ENCODE results near the gene PLXDC2. TPM values are rescaled to one million over a fixed set of nuclear protein-coding genes. Genes with fewer than 3 reads are reported as not detected.

Gene PLXDC2
- total RNA-seq, 1 experiment from 2014 or later, result 0.20 TPM

- POLR2A ChIA-PET, result no interaction called here
- BruUV-seq (replicated peaks), result no TSS peak
- CTCF ChIA-PET, result no interaction called here
Measured at GRCh38 chr10:19946245-19946644, 130.0 kb downstream of the PLXDC2 start.

More at GRCh38 chr10:19946245-19946644, 130.0 kb downstream of the PLXDC2 start:
- Histone ChIP-seq H3K9me2 (ENCODE audit: insufficient read depth) (no peaks in the 10 kb centered on the region), H3K27me3 (ENCODE audit: insufficient read depth, low read length) (no peaks in the 10 kb centered on the region), H3K4me2 (ENCODE audit: low read length) (no peak overlapping the region), H3K27ac (ENCODE audit: low read depth, low read length) (no peak overlapping the region), H3K4me3 (replicated peaks in 1 of 2; ENCODE audit: low read depth in 1 of 2, low read length in 2 of 2) (no peak overlapping the region), H3K9ac (ENCODE audit: low read length) (no peak overlapping the region), H3K79me2 (ENCODE audit: insufficient read depth, low read length) (no peaks in the 10 kb centered on the region), H4K20me1 (ENCODE audit: insufficient read depth) (no peaks in the 10 kb centered on the region), H2AFZ (ENCODE audit: low read depth, low read length, poor library complexity, severe bottlenecking) (no peak overlapping the region), H3K4me1 (ENCODE audit: control insufficient read depth in 1 of 2, insufficient read depth in 2 of 2, low read length in 2 of 2) (no peaks in the 10 kb centered on the region), H3K36me3 (ENCODE audit: control insufficient read depth in 1 of 2, insufficient read depth in 2 of 2, low read length in 2 of 2) (no peaks in the 10 kb centered on the region), H3K9me3 (ENCODE audit: control insufficient read depth in 1 of 2, insufficient read depth in 1 of 2, low read depth in 1 of 2, low read length in 2 of 2) (peaks cover 4 to 24% of the 10 kb centered on the region in 2 experiments; a peak in 2 of 4 replicates)
- ATAC-seq (no peak), DNase-seq (ENCODE audit: low read depth, low spot score) (no peak)
- intact Hi-C loops (cut with micrococcal nuclease), result no loop called here
- RAD21 ChIA-PET (ENCODE audit: low non-redundant PET in 1 of 2, low total read pairs in 2 of 2, uncharacterized antibody in 2 of 2, unreplicated experiment in 2 of 2), result no interaction called here
- TF ChIP-seq EZH2phosphoT487 (IDR thresholded peaks at IDR 0.05; ENCODE audit: borderline replicate concordance) (no peak), SIN3A (IDR thresholded peaks at IDR 0.05; ENCODE audit: low read depth) (no peak), FOSL1 (IDR thresholded peaks at IDR 0.05; ENCODE audit: low read depth) (no peak), SRF (IDR thresholded peaks at IDR 0.05; ENCODE audit: low read depth) (no peak), TCF7L2 (IDR thresholded peaks at IDR 0.05; ENCODE audit: borderline replicate concordance, extremely low read depth, insufficient read depth, insufficient read length) (no peak), EGR1 (IDR thresholded peaks at IDR 0.05; ENCODE audit: low read depth) (no peak), CEBPB (IDR thresholded peaks at IDR 0.05; ENCODE audit: low read depth) (no peak), POLR2AphosphoS5 (IDR thresholded peaks at IDR 0.05; ENCODE audit: low read depth, low read length) (no peak), SP1 (IDR thresholded peaks at IDR 0.05; ENCODE audit: low read depth) (no peak), ATF3 (IDR thresholded peaks at IDR 0.05) (no peak)
- TF ChIP-seq, protein P1, sequence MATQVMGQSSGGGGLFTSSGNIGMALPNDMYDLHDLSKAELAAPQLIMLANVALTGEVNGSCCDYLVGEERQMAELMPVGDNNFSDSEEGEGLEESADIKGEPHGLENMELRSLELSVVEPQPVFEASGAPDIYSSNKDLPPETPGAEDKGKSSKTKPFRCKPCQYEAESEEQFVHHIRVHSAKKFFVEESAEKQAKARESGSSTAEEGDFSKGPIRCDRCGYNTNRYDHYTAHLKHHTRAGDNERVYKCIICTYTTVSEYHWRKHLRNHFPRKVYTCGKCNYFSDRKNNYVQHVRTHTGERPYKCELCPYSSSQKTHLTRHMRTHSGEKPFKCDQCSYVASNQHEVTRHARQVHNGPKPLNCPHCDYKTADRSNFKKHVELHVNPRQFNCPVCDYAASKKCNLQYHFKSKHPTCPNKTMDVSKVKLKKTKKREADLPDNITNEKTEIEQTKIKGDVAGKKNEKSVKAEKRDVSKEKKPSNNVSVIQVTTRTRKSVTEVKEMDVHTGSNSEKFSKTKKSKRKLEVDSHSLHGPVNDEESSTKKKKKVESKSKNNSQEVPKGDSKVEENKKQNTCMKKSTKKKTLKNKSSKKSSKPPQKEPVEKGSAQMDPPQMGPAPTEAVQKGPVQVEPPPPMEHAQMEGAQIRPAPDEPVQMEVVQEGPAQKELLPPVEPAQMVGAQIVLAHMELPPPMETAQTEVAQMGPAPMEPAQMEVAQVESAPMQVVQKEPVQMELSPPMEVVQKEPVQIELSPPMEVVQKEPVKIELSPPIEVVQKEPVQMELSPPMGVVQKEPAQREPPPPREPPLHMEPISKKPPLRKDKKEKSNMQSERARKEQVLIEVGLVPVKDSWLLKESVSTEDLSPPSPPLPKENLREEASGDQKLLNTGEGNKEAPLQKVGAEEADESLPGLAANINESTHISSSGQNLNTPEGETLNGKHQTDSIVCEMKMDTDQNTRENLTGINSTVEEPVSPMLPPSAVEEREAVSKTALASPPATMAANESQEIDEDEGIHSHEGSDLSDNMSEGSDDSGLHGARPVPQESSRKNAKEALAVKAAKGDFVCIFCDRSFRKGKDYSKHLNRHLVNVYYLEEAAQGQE (IDR thresholded peaks at IDR 0.05; ENCODE audit: low read depth), result no peak
- TF ChIP-seq, protein P2, sequence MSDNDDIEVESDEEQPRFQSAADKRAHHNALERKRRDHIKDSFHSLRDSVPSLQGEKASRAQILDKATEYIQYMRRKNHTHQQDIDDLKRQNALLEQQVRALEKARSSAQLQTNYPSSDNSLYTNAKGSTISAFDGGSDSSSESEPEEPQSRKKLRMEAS (IDR thresholded peaks at IDR 0.05), result no peak
- TF ChIP-seq, protein P3, sequence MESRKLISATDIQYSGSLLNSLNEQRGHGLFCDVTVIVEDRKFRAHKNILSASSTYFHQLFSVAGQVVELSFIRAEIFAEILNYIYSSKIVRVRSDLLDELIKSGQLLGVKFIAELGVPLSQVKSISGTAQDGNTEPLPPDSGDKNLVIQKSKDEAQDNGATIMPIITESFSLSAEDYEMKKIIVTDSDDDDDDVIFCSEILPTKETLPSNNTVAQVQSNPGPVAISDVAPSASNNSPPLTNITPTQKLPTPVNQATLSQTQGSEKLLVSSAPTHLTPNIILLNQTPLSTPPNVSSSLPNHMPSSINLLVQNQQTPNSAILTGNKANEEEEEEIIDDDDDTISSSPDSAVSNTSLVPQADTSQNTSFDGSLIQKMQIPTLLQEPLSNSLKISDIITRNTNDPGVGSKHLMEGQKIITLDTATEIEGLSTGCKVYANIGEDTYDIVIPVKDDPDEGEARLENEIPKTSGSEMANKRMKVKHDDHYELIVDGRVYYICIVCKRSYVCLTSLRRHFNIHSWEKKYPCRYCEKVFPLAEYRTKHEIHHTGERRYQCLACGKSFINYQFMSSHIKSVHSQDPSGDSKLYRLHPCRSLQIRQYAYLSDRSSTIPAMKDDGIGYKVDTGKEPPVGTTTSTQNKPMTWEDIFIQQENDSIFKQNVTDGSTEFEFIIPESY (IDR thresholded peaks at IDR 0.05; ENCODE audit: extremely low read depth, insufficient replicate concordance, low read length), result no peak

Data from HCT116 (cell line).